ENCODE measurements around the gene ANP32A.
"Not testable (repeated sequence)": the region's sequence is repeated elsewhere in the genome, so short reads cannot be mapped to it uniquely, and the experiment has no call there.

- TF ChIP-seq, protein P1, sequence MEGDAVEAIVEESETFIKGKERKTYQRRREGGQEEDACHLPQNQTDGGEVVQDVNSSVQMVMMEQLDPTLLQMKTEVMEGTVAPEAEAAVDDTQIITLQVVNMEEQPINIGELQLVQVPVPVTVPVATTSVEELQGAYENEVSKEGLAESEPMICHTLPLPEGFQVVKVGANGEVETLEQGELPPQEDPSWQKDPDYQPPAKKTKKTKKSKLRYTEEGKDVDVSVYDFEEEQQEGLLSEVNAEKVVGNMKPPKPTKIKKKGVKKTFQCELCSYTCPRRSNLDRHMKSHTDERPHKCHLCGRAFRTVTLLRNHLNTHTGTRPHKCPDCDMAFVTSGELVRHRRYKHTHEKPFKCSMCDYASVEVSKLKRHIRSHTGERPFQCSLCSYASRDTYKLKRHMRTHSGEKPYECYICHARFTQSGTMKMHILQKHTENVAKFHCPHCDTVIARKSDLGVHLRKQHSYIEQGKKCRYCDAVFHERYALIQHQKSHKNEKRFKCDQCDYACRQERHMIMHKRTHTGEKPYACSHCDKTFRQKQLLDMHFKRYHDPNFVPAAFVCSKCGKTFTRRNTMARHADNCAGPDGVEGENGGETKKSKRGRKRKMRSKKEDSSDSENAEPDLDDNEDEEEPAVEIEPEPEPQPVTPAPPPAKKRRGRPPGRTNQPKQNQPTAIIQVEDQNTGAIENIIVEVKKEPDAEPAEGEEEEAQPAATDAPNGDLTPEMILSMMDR (IDR thresholded peaks at IDR 0.05): not testable (repeated sequence)
- not testable (repeated sequence) for TF ChIP-seq ZFX (IDR thresholded peaks at IDR 0.05; ENCODE audit: borderline replicate concordance)
Observed at GRCh38 chr15:68857443-68857842, 36.7 kb upstream of the ANP32A start.
